Epithelial cell of proximal tubule (primary cell): ENCODE results near the gene CDK11B. TPM values are rescaled to one million over a fixed set of nuclear protein-coding genes. Genes with fewer than 3 reads are reported as not detected.
"Not testable (repeated sequence)": the region's sequence is repeated elsewhere in the genome, so short reads cannot be mapped to it uniquely, and the experiment has no call there.

Source experiments
- DNase-seq: peaks from one replicate; pipeline ENCODE4 v3.0.0-alpha.2; 2011; ENCODE audit warnings: low read depth
- H3K4me3 ChIP-seq: 2 replicates; pipeline ENCODE4 v1.5.1; 2011; ENCODE audit warnings: low read depth, mild to moderate bottlenecking, low read length
- CTCF ChIP-seq: conservative IDR thresholded peaks from 2 replicates; pipeline ENCODE4 v1.5.1; 2012; ENCODE audit warnings: low read depth, mild to moderate bottlenecking, low read length
- total RNA-seq: library from RNA; depleted of rRNA; stranded (reverse); fragments of >200 nt; gene quantifications from 2 replicates; pipeline ENCODE4 v1.2.3, GENCODE V29; 2015

The CDK11B gene
- total RNA-seq, 1 donor from 2014 or later = 16.3 TPM

GRCh38 chr1:1596493-1597274 is 62.1 kb downstream of the CDK11B start:
- DNase-seq = no peak
- no peak overlapping the region for H3K4me3 ChIP-seq
- no peak for TF ChIP-seq CTCF

- H3K4me3 ChIP-seq, DNase-seq: not testable (repeated sequence)
These were observed 63.5 kb downstream of the CDK11B start for GRCh38 chr1:1595341-1595740.

- TF ChIP-seq CTCF = no peak
- no peak overlapping the region for H3K4me3 ChIP-seq
- no peak for DNase-seq
These were observed 64.1 kb downstream of the CDK11B start for GRCh38 chr1:1594602-1595260.

- no peak for TF ChIP-seq CTCF
- DNase-seq = no peak
- H3K4me3 ChIP-seq = no peak overlapping the region
These were observed 64.8 kb downstream of the CDK11B start for GRCh38 chr1:1593834-1594601.

GRCh38 chr1:1591452-1591851 is 67.4 kb downstream of the CDK11B start:
- TF ChIP-seq CTCF = no peak
- no peak for DNase-seq
- H3K4me3 ChIP-seq = no peak overlapping the region

Other genes starting within 250 kb of the CDK11B start
- gene ANKRD65, start 237.7 kb downstream of the CDK11B start, total RNA-seq = 2.7 and 4.0 TPM in 2 replicates
- 41.6 and 56.3 TPM in 2 replicates for gene VWA1, start 223.3 kb downstream of the CDK11B start, total RNA-seq
- under 0.01 and 0.36 TPM in 2 replicates for gene ATAD3C, start 209.3 kb downstream of the CDK11B start, total RNA-seq
- gene ATAD3B, start 187.2 kb downstream of the CDK11B start, total RNA-seq = 42.8 and 91.2 TPM in 2 replicates
- gene ATAD3A, start 146.8 kb downstream of the CDK11B start, total RNA-seq = 52.6 and 110 TPM in 2 replicates
- gene TMEM240, start 118.4 kb downstream of the CDK11B start, total RNA-seq = 1.6 and 1.7 TPM in 2 replicates
- gene SSU72, start 84.1 kb downstream of the CDK11B start, total RNA-seq = 136 and 147 TPM in 2 replicates
- 2.6 and 6.1 TPM in 2 replicates for gene FNDC10, start 58.9 kb downstream of the CDK11B start, total RNA-seq
- gene MIB2, start 43.5 kb downstream of the CDK11B start, total RNA-seq = 18.5 and 29.4 TPM in 2 replicates
- gene MMP23B, start 26.8 kb downstream of the CDK11B start, total RNA-seq = 3.5 and 15.0 TPM in 2 replicates
- gene SLC35E2B, start 33.8 kb upstream of the CDK11B start, total RNA-seq = 22.4 and 22.8 TPM in 2 replicates
- gene CDK11A, start 65.4 kb upstream of the CDK11B start, total RNA-seq = 10.3 and 11.6 TPM in 2 replicates
- 48.8 and 55.6 TPM in 2 replicates for gene NADK, start 119.5 kb upstream of the CDK11B start, total RNA-seq
- gene GNB1, start 232.1 kb upstream of the CDK11B start, total RNA-seq = 179 and 200 TPM in 2 replicates